C4-2B (cell line): ENCODE measurements around the gene RSPH9.

ENCODE experiments used
- H3K27ac ChIP-seq: fragments of 450-650 bp; 2 replicates; pipeline ENCODE4 v1.5.1; 2017
- ZFX ChIP-seq: fragments of 450-650 bp; IDR thresholded peaks from 2 replicates; pipeline ENCODE4 v1.6.1; 2017
- TF ChIP-seq, protein P1 (sequence below): fragments of 450-650 bp; conservative IDR thresholded peaks from 2 replicates; pipeline ENCODE4 v1.5.1; 2017; ENCODE audit warnings: mild to moderate bottlenecking

Gene RSPH9

DNA sequence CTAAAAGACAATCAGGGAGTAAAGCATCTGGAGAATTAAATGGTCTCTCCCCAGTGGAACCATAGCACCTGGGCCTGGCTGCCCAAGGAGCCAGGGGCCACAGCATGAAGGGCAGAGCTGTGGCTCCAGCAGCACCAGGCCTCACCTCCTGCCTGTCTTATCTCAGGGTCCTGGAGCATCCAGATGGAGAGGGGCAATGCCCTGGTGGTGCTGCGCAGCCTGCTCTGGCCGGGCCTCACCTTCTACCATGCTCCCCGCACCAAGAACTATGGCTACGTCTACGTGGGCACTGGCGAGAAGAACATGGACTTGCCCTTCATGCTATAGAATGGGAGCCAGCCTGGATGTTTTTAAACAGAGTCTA lies 25.8 kb downstream of the RSPH9 start:
- no peak for TF ChIP-seq ZFX
- TF ChIP-seq, protein P1, sequence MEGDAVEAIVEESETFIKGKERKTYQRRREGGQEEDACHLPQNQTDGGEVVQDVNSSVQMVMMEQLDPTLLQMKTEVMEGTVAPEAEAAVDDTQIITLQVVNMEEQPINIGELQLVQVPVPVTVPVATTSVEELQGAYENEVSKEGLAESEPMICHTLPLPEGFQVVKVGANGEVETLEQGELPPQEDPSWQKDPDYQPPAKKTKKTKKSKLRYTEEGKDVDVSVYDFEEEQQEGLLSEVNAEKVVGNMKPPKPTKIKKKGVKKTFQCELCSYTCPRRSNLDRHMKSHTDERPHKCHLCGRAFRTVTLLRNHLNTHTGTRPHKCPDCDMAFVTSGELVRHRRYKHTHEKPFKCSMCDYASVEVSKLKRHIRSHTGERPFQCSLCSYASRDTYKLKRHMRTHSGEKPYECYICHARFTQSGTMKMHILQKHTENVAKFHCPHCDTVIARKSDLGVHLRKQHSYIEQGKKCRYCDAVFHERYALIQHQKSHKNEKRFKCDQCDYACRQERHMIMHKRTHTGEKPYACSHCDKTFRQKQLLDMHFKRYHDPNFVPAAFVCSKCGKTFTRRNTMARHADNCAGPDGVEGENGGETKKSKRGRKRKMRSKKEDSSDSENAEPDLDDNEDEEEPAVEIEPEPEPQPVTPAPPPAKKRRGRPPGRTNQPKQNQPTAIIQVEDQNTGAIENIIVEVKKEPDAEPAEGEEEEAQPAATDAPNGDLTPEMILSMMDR: no peak
- H3K27ac ChIP-seq: no peak overlapping the region

DNA sequence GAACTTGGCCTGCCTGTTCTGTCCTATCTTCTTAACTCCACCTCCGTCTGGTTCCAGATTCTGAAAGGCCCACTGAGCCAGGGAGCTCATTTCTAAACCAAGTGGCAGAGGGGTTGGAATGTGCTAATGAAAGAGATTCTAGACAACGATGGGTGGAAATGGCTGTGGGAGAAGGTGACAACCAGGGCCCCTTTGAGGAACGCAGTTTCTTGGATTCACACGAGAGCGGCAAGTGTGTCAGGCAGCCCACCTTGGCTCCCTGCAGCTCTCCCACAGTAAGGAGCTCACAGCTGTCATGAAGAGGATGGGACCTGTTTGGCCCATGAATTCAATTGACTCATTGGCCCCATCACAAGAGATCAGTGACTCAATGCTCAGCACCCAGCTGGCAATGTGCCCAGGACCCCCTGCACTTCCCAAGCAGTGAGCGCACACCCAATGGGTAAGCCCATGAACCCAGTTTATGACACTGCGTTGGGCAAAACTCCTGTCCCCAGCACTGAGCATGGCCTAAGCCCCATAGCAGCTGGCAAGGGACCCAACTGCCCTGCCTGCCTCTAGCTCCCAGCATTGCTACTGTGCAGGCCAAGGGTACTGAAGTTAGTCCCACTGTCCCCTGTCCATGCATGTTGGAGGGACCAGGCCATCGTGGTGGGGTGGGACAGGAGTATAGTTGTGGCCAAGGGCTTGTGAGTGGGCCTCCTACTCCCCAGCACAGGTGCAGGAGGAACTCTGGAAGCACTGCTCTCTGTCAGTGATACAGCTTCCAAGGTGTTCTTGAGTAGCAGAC lies 26.4 kb downstream of the RSPH9 start:
- no peak overlapping the region for H3K27ac ChIP-seq
- TF ChIP-seq, protein P1: no peak
- TF ChIP-seq ZFX: no peak

DNA sequence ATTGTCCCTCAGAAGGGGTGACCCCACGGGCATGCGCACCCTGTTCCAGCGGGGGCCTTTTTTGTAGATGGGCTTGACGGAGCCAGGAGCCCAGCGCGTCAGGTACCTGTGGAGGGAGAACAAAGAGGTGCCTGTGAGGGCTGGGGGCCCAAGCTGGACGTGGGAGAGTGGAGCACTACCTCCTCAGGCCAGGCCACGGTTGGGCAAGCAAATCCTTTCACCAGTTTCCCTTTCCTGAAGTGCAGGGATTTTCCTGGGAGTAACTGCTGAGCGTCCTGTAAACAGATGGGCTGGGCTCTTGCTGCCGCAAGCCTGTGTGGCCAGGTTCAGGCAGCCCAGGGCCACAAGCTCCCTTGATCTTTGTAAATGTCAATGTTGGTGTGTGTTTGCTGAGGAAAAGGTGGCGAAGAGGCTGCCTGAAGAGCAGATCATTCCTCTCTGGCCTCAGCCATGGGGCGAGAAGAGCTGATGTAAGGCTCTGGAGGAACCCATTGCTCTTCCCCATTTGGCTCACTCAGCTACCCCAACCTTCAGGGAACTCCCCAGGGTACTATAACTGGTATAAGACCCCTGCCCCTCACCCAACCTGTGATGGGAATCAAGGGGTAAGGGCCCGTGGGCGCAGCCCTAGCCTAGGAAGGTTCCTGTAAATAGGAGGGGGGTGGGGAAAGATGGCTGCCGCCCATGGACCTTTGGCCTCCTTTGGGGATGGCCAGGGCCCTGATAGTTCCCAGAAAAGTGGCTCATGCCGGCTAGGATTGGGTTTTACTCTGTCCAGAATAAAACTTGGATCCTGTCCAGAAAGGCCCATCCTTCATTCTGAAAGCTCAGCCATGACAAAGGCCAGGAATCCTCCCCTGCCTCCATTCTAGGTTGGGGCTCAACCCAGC lies 27.2 kb downstream of the RSPH9 start:
- TF ChIP-seq ZFX: no peak
- TF ChIP-seq, protein P1: no peak

DNA sequence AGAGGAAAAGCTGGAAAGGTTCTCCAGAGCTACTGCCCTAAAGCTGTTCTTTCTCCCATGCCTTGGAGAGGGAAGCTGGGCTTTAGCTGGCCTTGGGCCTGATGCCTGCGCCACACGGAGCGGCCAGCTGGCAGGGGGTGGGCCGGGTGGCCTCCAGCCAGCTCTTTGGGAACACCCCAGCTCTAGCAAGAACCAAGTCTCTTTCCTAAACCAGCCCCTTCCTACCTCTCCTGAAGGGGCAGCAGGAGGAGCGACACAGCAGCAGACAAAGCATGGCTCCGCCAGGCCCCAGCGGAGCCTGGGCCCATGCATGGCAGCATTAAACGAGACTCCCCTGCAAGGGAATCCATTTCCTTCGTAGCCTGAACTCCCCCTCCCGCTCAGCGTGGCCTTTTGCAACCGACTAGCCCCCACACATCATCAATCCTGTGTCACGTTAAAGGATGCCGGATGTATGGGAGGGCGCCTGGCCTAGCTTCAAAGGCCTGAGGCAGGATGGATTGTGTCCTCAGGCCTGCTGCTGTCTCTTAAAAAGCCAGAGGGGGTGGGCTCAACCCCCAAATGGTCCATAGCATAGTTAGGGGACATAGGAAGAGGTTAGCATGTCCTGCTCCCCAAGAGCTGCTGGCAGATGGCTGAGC lies 28.7 kb downstream of the RSPH9 start:
- no peak for TF ChIP-seq ZFX
- TF ChIP-seq, protein P1: no peak
- H3K27ac ChIP-seq: no peak overlapping the region

More for the DNA sequence above, 27.2 kb downstream of the RSPH9 start:
- H3K27ac ChIP-seq: no peak overlapping the region

DNA sequence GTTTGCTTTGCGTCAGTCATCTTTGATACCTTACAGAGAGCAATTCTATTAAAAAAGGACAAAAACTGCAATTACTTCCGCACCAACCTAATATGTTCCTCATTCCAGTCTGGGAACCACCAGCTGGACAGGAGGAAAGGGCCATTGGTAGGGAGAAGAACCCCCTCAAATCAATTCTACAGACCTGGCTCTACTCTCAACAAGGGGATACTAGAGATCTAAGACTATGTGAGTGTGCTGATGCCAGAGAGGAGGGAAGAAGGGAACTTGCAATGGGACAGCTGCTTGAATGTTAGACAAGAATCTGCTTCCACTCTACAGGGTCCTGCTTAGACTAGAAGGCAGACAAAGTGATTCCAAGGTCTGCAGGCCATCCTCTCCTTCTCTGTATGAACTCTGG lies 29.5 kb downstream of the RSPH9 start:
- TF ChIP-seq, protein P1: no peak
- TF ChIP-seq ZFX: no peak
- no peak overlapping the region for H3K27ac ChIP-seq

DNA sequence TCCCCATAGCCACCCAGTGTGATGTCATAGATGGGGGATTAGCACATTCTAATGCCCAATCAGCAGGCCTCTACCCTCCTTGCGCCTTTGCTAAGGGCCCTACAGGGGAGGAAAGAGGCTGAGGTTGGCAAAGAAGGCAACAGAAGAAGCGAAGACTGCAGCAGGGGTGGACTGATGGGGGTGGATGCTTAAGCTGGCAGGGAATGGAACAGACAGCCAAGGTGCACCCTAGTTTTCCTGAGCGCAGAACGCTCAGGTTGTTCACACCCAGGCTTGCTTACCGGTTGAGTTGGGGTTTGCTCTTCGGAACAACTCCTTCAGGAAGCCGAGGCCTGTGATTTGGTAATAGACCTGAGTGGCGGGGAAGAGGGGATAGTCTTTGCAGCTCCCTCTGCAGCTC lies 30.1 kb downstream of the RSPH9 start:
- H3K27ac ChIP-seq: no peak overlapping the region
- TF ChIP-seq ZFX: no peak
- TF ChIP-seq, protein P1: no peak
